ENCODE measurements around the gene CCDC184. TPM values are rescaled to one million over a fixed set of nuclear protein-coding genes. Genes with fewer than 3 reads are reported as not detected.
A peak's percentile ranks its signal among the peaks of the same experiment; 100 is the strongest.
"Not testable (repeated sequence)": the region's sequence is repeated elsewhere in the genome, so short reads cannot be mapped to it uniquely, and the experiment has no call there.

Gene CCDC184
- 0.30 TPM for total RNA-seq

DNA sequence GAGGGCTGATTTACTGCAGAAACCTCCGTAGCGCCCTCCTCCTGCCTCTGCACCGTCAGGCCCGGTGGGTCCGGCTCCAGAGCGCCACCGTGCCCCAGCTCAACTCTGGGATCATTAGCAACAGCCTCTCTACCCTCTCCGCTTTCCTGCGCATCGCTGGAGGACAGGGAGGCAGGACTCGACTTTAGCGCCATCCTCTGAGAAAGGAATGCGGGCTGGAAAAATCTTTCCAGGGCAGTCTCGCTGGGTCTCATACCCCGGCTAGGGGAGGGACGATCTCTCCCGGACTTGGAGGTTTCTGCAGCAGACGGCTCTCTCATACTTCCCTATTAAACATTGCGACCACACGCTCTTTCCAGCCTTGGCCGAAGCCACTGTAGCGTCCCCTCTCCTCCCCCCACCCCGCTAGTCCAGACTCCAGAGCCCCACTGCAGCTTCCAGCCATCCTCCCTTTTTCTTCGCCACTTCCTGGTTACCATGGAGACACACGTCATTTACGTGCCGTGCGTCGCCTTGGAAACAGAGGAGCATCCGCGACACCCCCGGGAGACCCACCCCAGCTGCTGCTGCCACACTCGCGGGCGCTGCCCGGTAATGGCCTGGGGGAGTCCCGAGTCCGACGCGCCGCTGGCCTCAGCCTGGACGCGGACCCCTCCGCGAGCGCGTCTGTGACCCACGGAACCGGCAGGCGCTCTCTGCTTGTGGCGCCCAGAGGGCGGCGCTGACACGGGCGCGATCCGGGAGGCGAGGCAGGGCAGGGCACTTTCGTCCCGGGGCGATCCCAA, at the start of gene CCDC184:
Gene CCDC184, plus strand, starts transcription at position 554 of the 785 bp plus-strand sequence. CDS start 479 bp downstream, outside the sequence.
- peak; percentile 61 for DNase-seq

DNA sequence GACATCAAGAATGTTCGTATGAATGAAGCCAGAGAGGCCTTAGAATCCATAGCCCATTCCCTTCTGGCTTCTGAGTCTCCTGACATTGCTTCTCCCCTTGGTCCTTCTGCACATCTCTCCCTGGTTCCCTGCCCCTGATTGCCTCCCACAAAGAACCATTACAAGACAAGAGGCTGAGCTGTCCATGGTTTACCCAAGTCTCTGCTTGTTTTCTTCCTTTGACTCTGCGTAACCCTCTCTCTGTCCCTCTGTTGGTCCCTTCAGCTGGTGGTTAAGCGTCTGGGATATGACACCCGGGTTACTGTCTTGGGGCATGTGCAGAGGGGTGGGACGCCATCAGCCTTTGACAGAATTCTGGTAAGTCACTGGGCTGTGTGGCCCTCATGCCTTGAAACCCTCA, 48.4 kb upstream of the CCDC184 start:
- DNase-seq: no peak

DNA sequence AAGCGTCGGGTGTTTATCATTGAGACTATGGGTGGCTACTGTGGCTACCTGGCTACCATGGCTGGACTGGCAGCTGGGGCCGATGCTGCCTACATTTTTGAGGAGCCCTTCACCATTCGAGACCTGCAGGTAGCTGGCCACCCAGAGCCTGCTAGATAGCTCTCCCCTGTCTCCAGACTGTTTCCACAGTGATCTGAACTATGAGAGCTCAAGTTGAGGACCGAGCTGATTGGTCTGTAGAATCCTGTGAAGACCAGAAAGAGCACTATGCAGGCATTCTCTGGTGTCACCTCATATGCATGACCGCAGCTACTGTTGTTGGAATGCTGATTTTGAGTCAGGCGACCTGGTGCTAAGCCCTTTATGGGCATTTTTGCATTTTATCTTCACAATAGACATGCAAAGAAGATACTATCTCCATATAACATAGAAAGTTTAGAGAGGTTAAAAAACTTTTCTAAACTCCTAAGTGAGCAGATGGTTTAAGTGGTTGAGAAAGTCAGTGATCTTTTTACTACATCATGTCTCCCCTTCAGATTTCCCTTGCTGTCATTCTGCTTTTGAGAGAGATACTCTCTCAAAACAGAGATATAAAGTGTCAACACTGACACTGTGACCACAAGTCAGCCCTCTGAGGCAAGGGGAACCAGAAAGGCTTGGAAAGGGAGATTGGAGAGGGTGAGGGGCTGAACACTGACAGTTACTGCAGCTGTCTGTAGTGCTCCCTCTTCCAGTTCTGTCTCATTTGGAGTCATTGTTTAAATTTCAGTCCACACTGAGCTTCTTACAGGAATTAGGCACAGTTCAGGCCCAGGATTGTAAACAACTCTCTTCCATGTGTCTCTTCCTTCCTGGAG, 40.4 kb upstream of the CCDC184 start:
- no peak for DNase-seq

DNA sequence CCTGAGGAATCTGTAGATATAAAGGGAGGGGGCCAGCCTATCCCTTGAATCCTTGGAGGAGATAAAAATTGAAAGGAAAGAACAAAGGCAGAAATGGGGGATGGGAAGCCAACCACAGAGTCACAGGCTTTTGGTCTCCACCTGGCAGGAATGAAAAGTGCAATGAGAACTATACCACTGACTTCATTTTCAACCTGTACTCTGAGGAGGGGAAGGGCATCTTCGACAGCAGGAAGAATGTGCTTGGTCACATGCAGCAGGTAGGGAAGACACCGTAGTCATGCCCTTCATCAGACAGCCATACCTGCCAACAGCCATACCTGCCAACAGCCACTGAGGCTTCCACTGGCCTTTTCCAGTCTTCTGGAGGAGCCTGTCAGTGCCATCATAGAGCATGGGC, 39.5 kb upstream of the CCDC184 start:
- no peak for DNase-seq

DNA sequence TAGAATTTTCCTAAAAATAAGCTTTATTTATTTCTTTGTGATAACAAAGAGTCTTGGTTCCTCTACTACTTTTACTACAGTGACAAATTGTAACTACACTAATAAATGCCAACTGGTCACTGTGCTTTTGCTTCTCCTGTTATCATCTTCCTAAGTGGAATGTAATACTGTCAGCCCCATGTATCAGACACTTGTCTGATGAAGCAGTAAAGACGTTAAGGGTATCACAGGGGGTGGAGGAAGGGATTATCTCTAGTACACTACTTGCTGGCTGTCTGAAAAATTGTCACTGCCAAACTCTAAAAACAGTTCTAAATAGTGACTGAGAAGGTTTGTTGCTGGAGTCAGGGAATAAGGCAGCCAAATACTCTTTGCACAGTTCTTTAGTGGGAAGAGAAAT, 37.5 kb upstream of the CCDC184 start:
- DNase-seq: no peak

DNA sequence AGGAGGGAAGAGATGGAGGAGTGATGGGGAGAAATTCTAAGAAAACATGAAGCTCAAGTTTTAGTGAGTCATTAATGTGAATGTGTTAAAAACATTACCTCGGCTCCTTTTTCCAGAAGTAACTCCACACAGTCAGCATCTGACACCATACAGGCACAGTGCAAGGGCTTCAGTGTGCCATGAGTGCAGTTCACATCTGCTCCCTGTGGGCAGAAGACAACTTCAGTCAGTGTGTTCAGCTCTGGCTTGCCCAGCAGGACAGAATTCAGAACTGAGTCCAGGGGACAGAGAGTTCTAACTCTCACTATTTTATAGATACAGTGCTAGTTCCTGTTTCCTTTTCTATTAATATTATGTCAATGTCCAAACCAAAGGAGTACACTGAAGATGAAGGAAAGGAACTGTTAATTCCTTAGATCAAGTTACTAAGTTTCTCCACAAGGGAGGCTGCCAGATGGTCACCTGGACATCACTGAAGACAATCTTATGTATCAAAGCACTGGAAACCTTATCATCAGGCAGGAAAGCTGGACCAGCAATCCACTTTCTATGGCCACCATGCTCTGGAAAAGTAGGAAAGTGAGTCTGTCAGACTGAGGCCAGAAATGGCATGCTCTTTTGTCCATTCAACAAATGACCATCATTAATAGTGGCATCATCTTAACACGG, 32.2 kb upstream of the CCDC184 start:
- no peak for DNase-seq

DNA sequence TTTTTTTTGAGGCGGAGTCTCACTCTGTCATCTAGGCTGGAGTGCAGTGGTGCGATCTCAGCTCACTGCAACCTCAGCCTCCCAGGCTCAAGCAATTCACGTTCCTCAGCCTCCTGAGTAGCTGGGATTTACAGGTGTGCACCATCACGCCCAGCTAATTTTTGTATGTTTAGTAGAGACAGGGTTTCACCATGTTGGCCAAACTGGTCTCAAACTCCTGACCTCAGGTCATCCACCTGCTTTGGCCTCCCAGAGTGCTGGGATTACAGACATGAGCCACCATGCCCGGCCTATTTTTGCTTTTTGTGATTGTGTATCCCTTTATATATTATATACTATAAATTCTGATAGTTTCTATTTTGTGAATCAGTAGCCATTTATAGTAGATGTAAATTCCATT, 27.7 kb upstream of the CCDC184 start:
- not testable (repeated sequence) for DNase-seq

DNA sequence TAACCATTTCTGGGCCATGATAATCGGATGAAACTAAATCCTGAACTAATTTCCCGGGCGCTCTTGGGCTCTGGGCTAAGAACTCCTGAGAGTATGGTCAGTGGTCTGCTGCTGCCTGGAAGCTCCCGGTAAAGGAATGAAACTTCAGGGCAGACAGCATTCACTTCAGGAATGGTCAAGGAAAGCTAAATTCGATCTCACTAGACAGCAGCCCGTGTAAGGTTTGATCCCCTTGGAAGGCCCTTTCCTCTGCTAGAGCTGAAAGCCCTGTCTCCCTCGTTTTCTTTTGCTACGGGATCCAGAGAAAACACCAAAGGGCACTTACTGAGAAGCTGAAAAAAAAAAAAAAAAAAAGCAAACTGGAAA, 26.8 kb upstream of the CCDC184 start:
- no peak for DNase-seq

DNA sequence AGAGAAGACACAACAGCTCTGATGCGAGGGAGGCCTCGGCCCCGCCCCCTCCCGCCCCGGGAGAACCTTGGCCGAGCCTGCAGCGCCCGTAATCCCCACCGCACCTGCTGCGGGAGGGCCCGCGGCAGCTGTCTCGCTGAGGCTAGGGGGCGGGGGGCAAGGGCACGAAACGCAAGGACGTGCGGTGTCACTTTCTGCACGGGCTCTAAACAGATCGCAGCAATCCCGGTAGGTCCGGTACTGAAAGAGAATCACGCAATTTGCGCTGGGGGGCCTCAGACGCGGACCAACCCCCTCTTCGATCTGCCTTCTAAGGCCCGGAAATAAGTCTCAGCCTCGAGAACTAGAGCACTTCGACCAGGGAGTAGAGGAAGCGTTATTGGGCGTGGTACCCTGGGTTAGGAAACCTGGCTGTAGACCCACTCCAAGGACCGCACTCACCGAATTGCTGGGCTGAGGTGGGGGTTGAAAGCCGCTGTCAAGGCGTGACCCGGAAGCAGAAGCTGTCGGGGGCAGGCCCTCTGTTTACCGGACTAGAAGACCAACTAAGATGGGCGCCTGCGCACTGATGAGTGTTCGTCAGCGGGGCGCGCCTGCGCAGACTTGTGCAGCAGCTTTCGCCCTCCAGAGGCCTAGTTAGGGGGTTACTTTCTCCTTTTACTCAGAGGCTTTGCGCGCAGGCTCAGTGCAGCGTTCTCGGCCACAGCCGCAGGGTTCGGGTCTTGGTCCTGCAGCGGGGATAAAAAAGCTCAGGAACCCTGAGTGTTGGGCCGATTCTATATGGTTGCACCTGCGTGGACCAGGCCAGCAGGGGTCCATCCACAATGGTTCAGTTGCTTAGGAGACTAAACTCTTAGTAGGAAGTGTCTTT, 26.2 kb upstream of the CCDC184 start, which contains the start of gene ASB8:
Gene ASB8, minus strand, starts transcription at position 498 of the 871 bp plus-strand sequence. CDS start 4,019 bp downstream, outside the sequence.
- DNase-seq: peak; percentile 98

DNA sequence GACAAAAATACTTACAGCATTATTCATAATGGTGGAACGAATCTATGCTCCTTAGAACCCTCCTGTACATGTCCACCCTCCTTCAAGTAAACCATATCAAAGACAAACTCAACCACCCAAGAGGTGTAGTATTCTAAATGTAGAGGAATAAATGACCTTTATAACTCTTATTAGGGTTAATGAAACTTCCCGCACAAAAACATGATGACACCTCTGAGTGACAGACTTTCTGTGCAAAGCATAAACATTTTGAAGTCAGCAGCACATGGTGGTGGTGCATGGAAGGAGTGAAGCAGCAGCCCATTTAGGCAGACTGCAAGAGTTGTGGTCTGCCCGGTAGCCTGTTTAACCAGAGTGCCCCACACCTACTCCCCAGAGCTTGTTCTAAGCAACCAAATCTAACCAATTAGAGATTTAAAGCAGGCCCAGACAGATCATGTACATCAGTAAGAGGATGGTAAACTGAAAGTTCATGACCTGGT, 25.5 kb upstream of the CCDC184 start:
- DNase-seq: no peak

DNA sequence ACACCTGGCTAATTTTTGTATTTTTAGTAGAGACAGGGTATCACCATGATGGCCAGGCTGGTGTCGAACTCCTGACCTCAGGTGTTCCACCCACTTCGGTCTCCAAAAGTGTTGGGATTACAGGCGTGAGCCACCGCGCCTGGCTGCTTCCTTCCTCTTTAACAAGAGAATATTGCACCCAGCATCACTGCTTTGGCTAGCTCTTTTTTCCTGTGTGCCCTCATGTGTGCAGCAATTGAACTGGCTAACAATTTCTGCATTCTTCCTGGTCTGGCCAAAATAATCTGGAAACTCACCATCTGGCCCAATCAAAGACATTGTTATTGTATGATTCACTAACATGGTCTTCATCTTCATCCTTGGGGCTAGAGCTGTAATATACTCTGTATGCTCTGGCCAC, 23.4 kb upstream of the CCDC184 start:
- no peak for DNase-seq

DNA sequence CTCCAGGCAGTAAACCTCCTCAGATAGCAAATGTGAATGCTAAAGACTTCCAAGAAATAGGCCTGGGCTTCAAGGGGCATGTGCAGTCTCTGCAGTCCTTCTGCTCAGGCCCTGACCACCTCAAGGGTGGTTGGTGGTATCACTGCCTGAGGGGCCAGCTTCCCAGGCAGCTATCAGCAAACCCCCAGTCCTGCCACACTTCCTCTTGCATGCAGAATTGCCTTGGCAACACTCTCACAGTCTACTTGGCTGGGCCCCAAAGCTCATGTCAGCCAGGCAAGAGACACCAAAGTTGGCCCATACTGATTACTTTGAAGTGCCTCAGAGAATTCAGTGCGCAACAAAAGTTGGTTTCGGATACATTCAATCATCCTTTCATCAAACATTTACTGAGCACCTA, 22.6 kb upstream of the CCDC184 start:
- no peak for DNase-seq

DNA sequence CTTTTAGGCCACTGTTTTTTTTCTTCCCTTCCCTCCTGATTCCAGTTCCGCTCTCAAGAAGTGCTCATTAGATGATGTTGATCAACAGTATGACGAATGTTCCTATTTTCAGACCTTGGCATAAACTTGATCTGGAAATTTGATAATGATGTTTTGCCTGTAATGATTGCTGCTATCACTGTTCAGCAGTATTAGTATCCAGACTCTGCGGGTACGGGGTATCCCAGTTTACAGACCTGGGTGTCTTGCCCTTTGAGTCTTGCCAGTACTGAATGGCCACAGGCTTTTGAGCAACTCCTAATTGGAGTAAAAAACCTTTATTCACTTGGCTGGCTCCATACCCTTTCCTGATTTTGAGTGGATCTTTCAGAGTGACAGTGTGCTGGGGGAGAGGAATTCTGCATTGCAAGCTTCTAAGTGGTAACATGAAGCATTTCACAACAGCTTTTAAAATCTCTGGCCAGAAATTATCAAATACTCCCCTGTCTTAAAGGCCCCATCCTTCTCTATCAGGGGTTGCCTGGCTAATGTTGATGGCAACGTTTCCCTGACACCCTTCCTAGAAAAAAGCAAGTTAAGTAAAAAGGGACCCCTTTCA, 20.2 kb upstream of the CCDC184 start:
- DNase-seq: no peak

DNA sequence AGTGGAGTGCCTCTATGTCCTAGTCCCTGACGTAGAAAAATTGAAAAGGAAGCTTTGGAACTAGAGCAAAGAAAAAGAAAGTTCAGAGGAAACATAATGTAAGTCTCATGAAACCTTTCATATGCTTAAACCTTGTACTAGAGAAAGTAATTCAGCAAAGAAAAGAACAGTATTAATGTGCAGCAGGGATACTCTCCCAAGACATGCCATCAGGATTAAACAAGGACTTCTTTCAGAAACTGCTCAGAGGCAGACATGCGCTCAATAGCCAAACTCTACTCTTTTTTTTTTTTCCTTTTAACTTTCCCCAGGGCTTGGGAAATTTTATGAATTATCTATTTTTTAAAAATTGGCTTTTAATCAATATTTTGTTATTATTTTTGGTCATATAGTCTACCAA, 19.0 kb upstream of the CCDC184 start:
- DNase-seq: no peak

DNA sequence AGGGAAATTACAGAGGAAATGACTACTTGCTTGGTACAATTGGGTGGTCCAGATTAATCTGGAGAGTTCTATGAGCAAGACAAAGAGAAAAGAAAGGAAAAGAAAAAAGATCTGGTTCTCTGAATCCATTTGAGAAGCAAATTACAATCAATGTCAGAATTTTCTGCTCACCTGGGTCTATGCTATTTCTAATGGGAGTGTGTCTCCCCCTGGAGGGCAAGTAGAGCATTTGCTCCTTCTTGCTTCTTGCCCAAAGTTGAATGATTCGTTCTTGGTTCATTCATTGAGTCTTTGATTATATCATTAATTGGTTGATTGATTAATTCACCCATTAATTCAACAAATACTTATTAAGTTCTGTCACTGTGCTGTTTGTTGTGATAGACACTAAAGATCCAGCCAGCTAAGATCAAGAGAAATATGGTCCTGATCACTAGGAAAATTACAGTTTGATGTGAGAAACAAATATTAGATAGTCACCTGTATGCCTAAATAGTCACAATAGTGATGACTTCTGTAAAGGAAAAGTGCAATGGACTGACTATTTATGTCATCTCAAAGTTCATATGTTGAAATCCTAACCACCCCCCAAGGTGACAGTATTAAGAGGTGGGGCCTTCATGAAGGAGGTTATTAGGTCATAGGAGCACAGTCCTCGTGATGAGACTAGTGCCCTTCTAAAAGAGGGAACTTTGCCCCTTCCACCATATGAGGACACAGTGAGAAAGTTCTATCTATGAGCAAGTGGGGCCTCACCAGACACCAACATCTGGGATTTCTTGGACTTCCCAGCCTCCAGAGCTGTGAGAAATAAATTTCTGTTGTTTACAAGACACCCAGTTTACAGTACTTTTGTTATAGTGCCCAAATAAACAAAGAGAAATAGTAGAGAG, 18.1 kb upstream of the CCDC184 start:
- DNase-seq: peak; percentile 7

DNA sequence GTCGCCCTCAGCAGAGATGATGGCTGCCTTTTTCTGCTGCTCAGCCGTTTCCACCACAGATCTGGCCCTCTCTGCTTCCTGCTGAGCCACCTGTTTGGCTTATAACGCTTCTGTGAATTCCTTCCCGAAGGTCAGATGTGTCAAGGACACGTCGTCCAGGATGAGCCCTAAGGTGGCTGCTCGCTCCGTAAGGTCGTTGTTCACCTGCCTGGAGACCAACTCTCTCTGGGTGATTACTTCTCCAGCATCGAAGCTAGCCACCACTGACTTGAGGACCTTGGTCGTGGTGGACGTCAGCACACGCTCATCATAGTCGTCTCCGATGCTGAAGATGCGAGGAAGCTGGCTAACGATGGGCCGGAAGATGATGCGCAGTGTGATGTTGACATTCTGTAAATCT, 14.4 kb upstream of the CCDC184 start:
- no peak for DNase-seq

DNA sequence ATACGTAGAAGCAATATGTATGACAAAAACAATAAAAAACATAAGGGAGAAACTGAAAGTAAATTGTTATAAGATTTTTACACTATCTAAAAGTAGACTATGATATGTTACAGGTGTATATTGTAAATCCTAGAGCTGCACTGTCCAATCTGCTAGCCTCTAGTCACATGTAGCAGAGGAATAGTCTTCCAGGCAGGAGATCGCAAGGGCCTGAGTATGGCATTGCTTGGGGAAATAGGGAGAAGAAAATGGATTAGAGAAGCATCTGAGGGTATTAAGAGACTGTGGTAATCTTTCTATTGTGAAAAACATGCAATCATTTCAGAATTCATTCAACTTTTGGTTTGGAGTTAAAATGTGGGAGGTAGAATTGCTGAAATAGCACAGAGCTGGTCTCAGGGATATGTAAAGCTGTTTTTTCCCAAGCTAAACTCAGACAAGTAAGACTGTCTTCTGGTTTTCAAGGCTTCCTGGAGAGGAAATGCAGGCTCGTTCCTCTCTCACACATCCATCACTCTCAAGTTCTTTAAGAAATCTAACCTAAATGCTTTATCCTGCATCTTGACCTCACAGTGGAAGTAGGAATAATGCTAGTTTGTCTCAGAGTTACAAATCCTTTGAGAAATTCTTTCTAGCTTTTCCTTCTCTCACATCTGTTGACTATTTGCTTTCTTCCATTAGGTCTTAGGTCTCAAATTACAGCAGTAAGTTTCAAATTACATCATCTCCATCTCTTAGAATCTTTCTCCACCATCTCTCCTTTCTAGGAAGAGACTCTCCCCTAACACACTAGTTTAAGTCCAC, 7.6 kb upstream of the CCDC184 start:
- peak; percentile 36 for DNase-seq

DNA sequence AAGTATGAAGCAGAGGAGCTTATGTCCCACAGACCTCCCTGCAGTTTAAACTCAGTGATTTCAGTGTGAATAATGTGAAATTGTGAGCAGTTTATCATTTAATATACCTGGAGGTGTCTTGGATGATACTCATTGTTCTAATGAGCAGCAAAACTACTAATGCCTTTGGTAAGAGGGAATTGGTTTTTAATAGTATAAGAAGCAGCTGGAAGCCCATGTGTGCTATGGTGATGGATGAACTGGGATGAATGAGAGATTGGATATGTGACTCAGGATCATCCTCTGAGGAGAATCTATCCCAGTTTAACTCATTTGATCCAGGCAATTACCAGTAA, 7.1 kb upstream of the CCDC184 start:
- DNase-seq: no peak

DNA sequence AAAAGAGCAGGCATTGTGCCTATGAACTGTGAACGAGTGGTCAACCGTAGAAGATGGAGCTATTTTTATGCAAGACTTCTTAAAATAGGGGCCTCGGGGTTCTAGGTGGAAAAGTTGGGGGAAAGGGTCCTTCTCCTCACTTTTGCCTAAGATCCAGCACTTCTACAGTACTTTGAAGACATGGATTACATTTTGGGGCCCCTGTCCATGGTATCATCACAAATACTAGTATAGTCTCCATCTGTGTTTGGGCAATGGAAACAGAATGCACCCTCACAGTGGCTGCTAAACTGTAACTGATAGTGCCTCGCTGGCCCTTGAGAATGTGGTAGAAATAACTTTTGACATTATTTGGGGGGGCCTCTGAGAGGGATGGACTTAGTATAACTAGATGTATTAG, 5.5 kb upstream of the CCDC184 start:
- DNase-seq: no peak

DNA sequence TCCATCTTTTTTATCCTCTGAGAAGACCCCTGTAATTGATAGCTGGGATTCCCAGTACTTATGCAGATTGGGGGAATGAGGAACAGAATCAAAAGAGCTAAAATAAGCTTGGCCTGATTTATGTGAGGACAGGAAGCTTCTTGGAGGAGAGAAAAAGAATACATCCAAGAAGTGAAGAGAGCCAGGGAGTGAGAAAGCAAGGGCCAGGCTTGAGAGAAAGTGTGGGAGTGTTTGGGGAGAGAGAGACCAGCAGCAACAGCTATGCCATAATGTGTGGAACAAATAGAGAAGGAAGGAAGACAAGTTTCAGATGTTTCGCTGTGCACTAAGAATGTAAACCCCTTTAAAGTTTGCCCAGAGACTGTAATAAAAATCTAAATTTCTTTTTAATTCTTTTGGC, 4.0 kb upstream of the CCDC184 start:
- no peak for DNase-seq

Data from skin of body (tissue), 2 donors.